ENCODE measurements around the gene SBK2.

SBK2 gene

DNA sequence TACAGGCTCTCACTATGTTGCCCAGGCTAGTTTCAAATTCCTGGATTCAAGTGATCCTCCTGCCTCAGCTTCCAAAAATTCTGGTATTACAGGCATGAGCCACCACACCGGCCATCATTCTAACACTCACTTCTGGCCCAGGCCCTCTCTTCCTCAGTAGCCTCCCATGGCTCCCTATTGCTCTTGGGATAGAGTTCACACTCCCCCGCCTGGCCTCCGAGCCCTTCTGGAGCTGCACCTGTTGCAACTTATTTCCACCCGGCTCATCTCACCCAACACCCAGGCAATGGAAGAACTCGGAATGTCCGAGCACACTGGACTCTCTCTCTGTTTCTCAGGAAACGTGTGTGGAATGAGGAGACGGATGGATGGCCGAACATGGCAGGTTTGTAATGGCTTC lies 17.4 kb upstream of the SBK2 start:
- DNase-seq, result no peak

DNA sequence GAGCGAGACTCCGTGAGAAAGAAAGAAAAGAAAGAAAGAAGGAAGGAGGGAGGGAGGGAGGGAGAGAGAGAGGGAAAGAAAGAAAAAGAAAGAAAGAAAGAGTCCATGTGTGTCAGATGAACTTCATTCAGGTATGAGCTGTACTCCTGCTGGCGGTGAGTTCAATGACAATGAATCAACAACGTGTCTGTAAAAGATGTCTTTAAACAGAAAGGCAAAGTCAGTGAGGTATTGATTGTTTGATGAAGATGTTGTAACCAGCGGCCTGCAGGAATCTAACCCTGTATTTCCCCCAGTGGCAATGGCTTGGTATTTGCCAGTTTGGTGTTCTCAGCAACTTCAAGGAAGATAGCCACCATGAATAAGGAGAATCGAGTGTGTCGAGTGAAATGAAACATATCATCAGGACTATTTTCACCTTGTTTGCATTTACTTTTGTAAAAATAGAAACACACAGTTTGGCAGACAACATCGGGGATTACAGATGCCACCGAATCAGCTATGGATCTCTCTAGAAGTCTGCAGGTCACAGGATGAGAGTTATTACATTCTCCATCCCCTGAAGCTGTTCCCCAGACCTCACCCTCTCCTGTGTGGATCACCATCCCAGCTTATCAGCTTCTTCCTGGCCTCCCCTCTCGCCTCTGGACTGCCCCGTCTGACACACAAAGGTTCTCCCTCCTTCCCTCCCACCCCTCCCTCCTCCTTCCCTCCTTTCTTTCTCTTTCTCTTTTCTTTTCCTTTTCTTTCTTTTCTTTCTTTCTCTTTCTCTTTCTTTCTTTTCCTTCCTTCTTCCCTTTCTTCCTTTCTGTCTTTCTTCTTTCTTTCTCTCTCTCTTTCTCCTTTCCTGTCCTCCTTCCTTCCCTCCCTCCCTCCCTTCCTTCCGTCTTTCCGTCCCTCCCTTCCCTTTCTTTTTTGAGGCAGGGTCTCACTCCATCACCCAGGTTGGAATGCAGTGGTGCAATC lies 16.6 kb upstream of the SBK2 start:
- no peak for DNase-seq

- no peak for DNase-seq
These were observed 15.7 kb upstream of the SBK2 start for GRCh38 chr19:55552620-55553019.

GRCh38 chr19:55552206-55552605 lies 15.3 kb upstream of the SBK2 start:
- no peak for DNase-seq

DNA sequence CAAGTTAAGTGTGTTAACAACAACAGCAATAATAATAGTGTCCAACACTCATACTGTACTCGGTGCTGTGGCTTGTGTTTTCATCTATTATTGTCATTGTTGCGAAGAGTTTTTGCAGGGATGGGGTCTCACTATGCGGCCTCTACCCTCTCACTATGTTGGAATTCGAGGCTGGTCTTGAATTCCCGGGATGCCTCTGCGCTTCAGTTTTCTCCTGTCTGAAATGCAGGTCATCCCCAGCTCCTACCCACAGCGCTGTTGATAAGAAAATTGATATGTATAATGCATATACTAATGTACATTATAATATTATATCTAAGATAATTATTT lies 13.4 kb upstream of the SBK2 start:
- no peak for DNase-seq

- no peak for DNase-seq
These were observed 12.8 kb upstream of the SBK2 start for GRCh38 chr19:55549500-55550320.

DNA sequence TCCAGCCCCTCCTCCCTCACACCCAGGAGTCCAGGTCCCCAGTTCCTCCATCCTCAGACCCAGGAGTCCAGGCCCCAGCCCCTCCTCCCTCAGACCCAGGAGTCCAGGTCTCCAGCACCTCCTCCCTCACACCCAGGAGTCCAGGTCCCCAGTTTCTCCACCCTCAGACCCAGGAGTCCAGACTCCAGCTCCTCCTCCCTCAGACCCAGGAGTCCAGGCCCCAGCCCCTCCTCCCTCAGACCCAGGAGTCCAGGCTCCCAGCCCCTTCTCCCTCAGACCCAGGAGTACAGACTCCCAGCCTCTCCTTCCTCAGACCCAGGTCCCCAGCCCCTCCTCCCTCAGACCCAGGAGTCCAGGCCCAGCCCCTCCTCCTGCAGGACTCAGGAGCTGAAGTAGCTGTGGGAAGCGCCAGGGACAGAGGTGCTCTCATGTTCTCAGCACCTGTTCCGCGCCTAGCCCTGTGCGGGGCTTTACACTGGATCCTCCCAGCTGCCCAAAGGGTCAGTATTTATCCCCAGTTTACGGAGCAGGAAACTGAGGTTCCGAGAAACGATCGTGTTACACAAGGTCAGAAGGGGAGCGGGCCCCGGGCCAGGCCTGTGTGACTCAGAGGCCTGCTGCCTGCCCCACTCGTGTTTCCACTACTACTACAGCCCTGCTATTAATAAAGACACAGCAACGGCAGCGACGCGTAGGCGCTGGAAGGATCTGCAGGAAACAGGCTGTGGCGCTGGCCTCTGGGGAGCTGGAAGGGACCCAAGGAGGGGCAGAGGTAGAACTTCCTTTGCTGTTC lies 10.1 kb upstream of the SBK2 start:
- no peak for DNase-seq

DNA sequence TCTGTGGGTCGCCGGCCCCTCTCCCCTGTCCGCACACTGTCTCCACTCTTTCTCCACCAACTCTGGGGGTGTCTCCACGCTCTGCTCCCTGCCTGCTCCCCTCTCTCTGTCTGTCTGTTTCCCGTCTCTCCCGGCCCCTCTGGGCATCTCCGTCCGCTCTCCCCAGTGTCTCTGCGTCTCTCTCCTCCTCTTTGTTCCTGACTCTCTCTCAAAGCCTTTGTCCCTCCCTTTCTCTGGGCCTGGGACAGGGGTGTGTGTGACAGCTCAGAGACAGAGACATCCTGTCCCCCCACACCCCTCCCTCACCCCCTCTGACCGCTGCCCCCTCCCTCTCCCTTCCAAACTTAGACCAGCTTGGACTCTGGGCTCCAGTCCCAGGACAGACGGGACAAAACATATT lies 9.1 kb upstream of the SBK2 start:
- no peak for DNase-seq

- DNase-seq, result no peak
These were observed 8.5 kb upstream of the SBK2 start, which contains the start of gene SBK3 for GRCh38 chr19:55545443-55545842. SBK3 (minus strand) TSS chr19:55545543; CDS start chr19:55545543, 0 bp downstream.

DNA sequence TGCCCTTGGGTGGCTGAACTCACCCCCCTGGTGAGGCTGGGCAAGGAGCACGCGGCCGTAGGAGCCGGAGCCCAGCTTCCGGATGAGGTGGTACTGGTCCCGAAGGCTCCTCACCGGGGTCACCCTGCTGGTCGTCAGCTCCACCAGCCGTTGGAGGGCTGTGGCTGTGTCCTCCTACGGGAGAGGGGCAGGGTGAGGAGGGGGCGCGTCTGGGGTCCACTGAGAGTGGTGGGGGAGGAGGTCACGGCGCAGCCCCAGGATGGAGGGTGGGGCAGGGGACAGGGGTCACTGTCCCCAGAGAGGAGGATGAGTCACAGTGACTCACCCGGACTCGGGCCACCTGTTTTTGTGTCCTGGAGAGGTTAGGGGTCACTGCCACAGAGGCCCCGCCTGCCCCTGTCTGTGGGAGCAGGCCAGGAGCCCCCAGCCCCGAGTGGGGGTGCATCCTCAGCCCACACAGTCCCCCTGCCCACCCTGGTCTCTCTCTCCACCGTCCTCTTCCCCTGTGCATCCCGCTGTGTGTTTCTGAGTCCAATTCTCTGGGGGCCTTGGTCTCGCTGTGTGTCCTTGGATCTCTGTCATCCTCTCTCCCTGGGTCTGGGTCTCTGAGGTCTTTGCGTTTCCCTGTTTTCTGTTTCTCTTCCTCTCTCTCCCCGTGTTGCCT lies 8.0 kb upstream of the SBK2 start:
- no peak for DNase-seq

GRCh38 chr19:55544014-55544413 lies 7.1 kb upstream of the SBK2 start:
- no peak for DNase-seq

DNA sequence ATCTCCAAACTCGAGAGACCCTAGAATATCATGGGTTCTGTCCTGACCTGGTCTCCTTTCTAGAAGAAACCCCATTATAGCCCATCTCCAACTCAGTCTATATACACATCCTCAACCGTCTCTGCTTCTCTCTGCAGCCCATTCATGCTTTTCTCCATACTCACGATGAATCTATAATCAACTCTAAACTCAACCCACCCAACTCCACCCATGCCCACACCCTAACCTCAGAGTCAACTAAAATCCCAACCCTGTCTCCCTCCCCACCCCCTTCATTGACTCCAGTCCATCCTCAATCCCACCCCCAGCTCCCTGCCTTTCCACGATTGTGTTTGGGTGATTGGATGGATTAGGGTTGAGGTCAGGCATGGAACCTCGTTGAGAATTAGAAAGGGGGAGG lies 6.6 kb upstream of the SBK2 start:
- DNase-seq, result no peak

- no peak for DNase-seq
These were observed 5.4 kb upstream of the SBK2 start for GRCh38 chr19:55542292-55542855.

- DNase-seq, result no peak
These were observed 4.2 kb upstream of the SBK2 start for GRCh38 chr19:55541091-55541490.

GRCh38 chr19:55540619-55541018 lies 3.7 kb upstream of the SBK2 start:
- no peak for DNase-seq

GRCh38 chr19:55539090-55539984 lies 2.4 kb upstream of the SBK2 start:
- no peak for DNase-seq

DNA sequence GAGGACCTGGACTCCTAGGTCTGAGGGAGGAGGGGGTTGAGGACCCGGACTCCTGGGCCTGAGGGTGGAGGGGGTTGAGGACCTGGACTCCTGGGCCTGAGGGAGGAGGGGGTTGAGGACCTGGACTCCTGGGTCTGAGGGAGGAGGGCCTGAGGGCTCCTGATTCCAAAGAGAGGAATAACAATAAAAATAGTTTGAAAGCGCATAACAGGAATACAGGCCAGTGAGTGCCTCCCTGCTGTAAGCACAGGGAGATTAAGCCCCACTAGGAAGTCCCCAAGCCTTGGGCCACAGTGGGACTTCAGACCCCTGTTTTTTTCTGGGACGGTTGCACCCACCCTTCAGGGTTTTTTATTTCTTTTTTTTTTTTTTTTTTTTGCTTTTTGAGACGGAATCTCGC lies 1.2 kb upstream of the SBK2 start:
- no peak for DNase-seq

DNA sequence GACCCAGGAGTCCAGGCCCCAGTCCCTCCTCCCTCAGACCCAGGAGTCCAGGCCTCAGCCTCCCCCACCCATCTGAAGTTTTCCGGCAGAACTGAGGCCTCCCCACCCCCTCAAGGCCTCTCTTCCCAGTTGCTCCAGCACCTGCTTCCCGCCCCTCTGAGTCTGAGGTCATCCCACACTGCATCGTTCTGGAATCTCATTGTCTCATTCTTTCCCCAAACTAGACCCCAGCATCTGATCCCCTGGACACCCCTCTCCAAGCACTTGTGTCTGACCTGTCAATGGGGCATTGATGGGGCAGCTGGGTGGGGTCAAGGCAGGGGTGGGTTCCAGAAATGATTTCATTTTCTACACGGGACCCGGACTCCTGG lies 793 bp upstream of the SBK2 start:
- DNase-seq, result no peak

- no peak for DNase-seq
These were observed 567 bp downstream of the SBK2 start for GRCh38 chr19:55536366-55536765.

DNA sequence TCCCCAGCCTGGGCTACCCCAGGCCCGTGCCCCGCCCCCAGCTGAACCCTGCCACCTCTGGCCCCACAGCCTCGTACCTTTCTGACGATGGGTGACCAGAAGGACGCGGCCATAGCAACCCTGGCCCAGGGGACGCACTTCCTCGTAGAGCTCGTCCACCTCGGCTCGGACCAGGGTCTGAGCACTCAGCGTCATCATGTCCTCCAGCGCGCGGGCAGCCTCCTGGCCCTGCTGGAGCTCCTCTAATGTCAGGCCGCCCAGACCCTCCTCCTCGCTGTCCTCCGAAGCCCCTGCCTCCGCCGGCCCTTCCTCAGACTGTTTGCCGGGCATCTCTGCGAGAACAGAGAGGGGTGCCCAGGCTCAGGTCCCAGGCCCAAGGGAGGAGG lies 975 bp downstream of the SBK2 start:
- DNase-seq, result no peak
